H1 (cell line): ENCODE measurements around the gene SIPA1L3.

ENCODE experiments used
- ASH2L ChIP-seq: fragments of 200-600, 300-600 bp; sonication (generic); IDR thresholded peaks from one replicate; pipeline ENCODE4 v1.7.1; 2017; ENCODE audit warnings: low read length
- CHD2 ChIP-seq: IDR thresholded peaks from 2 replicates; pipeline ENCODE4 v1.6.1; 2012; ENCODE audit warnings: low read length, improper control_type of control experiment
- E2F6 ChIP-seq: IDR thresholded peaks from 2 replicates; pipeline ENCODE4 v1.6.1; 2012; ENCODE audit warnings: inconsistent platforms
- EZH2 ChIP-seq: fragments of 200-600 bp; sonication (generic); IDR thresholded peaks from 2 replicates; pipeline ENCODE4 v1.7.1; 2012; ENCODE audit warnings: low read depth, mild to moderate bottlenecking, moderate library complexity, low read length, inconsistent platforms; ENCODE audit not compliant: severe bottlenecking
- GABPA ChIP-seq: IDR thresholded peaks from 2 replicates; pipeline ENCODE4 v1.6.1; 2011; ENCODE audit warnings: mild to moderate bottlenecking, low read length, moderate library complexity, borderline replicate concordance; ENCODE audit not compliant: insufficient read depth
- JUN ChIP-seq: IDR thresholded peaks from 2 replicates; pipeline ENCODE4 v1.6.1; 2011; ENCODE audit warnings: low read depth, mild to moderate bottlenecking, improper control_type of control experiment, low read length
- POLR2A ChIP-seq, 2 experiments: IDR thresholded peaks; 1 replicate in 1 of 2; 2 replicates in 1 of 2; pipeline ENCODE4 v1.6.1; 2011; ENCODE audit warnings: low read depth in 2 of 2, low read length in 2 of 2, mild to moderate bottlenecking in 2 of 2; ENCODE audit errors: control extremely low read depth in 1 of 2
- POLR2AphosphoS5 ChIP-seq: IDR thresholded peaks from 2 replicates; pipeline ENCODE4 v1.6.1; 2011; ENCODE audit warnings: low read depth, low read length
- RFX5 ChIP-seq: IDR thresholded peaks from 2 replicates; pipeline ENCODE4 v1.6.1; 2011; ENCODE audit warnings: low read depth, low read length, improper control_type of control experiment, borderline replicate concordance
- TBP ChIP-seq: IDR thresholded peaks from 2 replicates; pipeline ENCODE4 v1.6.1; 2011; ENCODE audit warnings: low read depth, low read length, improper control_type of control experiment
- ZNF274 ChIP-seq: IDR thresholded peaks from 2 replicates; pipeline ENCODE4 v1.7.0; 2012; ENCODE audit warnings: low read length, borderline replicate concordance; ENCODE audit errors: extremely low read depth
- TF ChIP-seq, protein P1 (sequence below), 3 experiments: IDR thresholded peaks; 1 replicate in 2 of 3; 2 replicates in 1 of 3; pipeline versions ENCODE4 v1.5.1 to v1.6.1; 2011; ENCODE audit warnings: low read length in 3 of 3, mild to moderate bottlenecking in 3 of 3, inconsistent platforms in 2 of 3, low read depth in 1 of 3, moderate library complexity in 1 of 3; ENCODE audit not compliant: insufficient read depth in 1 of 3; ENCODE audit errors: control extremely low read depth in 1 of 3

DNA sequence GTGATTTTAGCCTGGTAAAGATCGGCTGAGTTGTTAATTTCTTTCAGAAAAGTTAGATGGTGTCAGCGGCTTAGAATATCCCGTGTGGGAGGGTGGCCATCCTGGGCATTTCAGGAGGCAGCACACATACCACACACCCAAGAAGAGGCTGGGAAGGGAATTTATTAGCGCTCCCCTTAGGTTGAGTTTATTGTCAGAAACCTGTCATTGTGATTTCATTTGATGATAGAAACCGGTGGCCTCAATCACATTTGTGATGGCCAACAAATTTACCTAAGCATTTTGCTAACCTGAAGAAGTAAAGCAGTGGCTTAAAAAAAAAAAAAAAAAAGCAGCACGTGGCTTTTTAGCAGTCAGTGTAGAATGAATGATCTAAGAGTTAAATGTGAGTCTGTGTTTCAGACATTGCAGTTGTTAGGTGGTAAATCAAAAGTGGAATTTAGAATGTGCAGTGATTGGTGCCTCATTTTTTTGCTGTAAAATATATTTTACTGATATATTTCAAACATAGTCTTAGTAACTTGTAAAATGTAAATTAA is 2.7 kb downstream of the SIPA1L3 start:
- no peak for TF ChIP-seq POLR2AphosphoS5
- no peak for TF ChIP-seq CHD2
- TF ChIP-seq, protein P1, sequence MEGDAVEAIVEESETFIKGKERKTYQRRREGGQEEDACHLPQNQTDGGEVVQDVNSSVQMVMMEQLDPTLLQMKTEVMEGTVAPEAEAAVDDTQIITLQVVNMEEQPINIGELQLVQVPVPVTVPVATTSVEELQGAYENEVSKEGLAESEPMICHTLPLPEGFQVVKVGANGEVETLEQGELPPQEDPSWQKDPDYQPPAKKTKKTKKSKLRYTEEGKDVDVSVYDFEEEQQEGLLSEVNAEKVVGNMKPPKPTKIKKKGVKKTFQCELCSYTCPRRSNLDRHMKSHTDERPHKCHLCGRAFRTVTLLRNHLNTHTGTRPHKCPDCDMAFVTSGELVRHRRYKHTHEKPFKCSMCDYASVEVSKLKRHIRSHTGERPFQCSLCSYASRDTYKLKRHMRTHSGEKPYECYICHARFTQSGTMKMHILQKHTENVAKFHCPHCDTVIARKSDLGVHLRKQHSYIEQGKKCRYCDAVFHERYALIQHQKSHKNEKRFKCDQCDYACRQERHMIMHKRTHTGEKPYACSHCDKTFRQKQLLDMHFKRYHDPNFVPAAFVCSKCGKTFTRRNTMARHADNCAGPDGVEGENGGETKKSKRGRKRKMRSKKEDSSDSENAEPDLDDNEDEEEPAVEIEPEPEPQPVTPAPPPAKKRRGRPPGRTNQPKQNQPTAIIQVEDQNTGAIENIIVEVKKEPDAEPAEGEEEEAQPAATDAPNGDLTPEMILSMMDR (IDR thresholded peaks at IDR 0.05; ENCODE audit: control extremely low read depth in 1 of 3, insufficient read depth in 1 of 3, low read depth in 1 of 3, low read length in 3 of 3) = no peak
- TF ChIP-seq RFX5 = no peak
- TF ChIP-seq GABPA = no peak
- no peak for TF ChIP-seq POLR2A (IDR thresholded peaks at IDR 0.05; ENCODE audit: control extremely low read depth in 1 of 2, low read depth in 2 of 2, low read length in 2 of 2)
- no peak for TF ChIP-seq E2F6
- TF ChIP-seq JUN = no peak
- TF ChIP-seq ZNF274 = no peak
- TF ChIP-seq ASH2L = no peak
- TF ChIP-seq EZH2 = no peak
- no peak for TF ChIP-seq TBP
